BLaER1 treated with 17β-estradiol and CSF1 and Interleukin-3, amounts not matched to agents 10 nM and 100 nM (cell line): ENCODE measurements around the gene MON1A.
"Not testable (repeated sequence)": the region's sequence is repeated elsewhere in the genome, so short reads cannot be mapped to it uniquely, and the experiment has no call there.

Source experiments
- H3K27ac ChIP-seq, 11 experiments: shearing (Covaris generic); formaldehyde crosslinking; 2 replicates each; pipeline ENCODE4 v1.8.1; 2022
- H3K27me3 ChIP-seq, 11 experiments: shearing (Covaris generic); formaldehyde crosslinking; 2 replicates each; pipeline ENCODE4 v1.8.1; 2022
- H3K36me3 ChIP-seq, 11 experiments: shearing (Covaris generic); formaldehyde crosslinking; 2 replicates each; pipeline ENCODE4 v1.8.1; 2022
- H3K4me1 ChIP-seq, 10 experiments: shearing (Covaris generic); formaldehyde crosslinking; 2 replicates each; pipeline ENCODE4 v1.8.1; 2022
- H3K4me2 ChIP-seq, 11 experiments: shearing (Covaris generic); formaldehyde crosslinking; 2 replicates each; pipeline ENCODE4 v1.8.1; 2022
- H3K4me3 ChIP-seq, 10 experiments: shearing (Covaris generic); formaldehyde crosslinking; 2 replicates each; pipeline ENCODE4 v1.8.1; 2022
- H3K9ac ChIP-seq, 11 experiments: shearing (Covaris generic); formaldehyde crosslinking; 2 replicates each; pipeline ENCODE4 v1.8.1; 2022
- H3K9me3 ChIP-seq, 11 experiments: shearing (Covaris generic); formaldehyde crosslinking; replicated peaks in 1 of 11; 2 replicates each; pipeline ENCODE4 v1.8.1; 2022
- H4K20me1 ChIP-seq, 11 experiments: shearing (Covaris generic); formaldehyde crosslinking; 2 replicates each; pipeline ENCODE4 v1.8.1; 2022
- Cebpa-rat ChIP-seq, 11 experiments: shearing (Covaris generic); IDR thresholded peaks; 2 replicates each; pipeline ENCODE4 v1.8.1; 2022

MON1A gene

DNA sequence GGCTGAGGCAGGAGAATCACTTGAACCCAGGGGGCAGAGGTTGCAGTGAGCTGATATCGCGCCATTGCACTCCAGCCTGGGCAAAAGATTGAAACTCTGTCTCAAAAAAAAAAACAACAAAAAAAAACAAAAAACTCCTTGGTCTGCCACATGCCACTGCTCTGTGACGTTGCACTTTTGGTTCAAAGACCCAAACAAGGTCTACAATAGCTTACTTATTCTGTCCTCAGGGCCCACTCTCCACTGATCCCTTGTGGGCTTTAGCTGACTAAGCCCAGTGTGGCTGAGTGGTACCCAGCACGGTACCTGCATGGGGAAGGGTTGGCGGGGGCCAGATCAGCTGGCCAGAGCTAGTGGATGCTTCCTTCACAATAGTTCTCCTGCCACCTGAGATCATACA, 1.8 kb downstream of the MON1A start:
- no peak overlapping the region for H3K4me3 ChIP-seq
- no peaks in the 10 kb centered on the region; a peak in 1 of 22 replicates for H3K9me3 ChIP-seq
- peak overlapping the region; percentile 85 to 96 (median 91); a peak in 19 of 22 replicates for H3K4me2 ChIP-seq
- no peak overlapping the region for H3K27ac ChIP-seq
- peak overlapping the region in 4 of 11 experiments; percentile 38 to 90 (median 88); a peak in 5 of 22 replicates for H3K9ac ChIP-seq
- H4K20me1 ChIP-seq = peaks cover 0 to 11% (median 0%) of the 10 kb centered on the region in 11 experiments; a peak in 3 of 22 replicates
- H3K27me3 ChIP-seq = no peaks in the 10 kb centered on the region
- TF ChIP-seq Cebpa-rat (IDR thresholded peaks at IDR 0.05) = no peak
- H3K36me3 ChIP-seq = peaks cover 0 to 14% (median 7%) of the 10 kb centered on the region in 11 experiments; a peak in 7 of 22 replicates
- peaks cover 30 to 39% (median 35%) of the 10 kb centered on the region in 10 experiments for H3K4me1 ChIP-seq

DNA sequence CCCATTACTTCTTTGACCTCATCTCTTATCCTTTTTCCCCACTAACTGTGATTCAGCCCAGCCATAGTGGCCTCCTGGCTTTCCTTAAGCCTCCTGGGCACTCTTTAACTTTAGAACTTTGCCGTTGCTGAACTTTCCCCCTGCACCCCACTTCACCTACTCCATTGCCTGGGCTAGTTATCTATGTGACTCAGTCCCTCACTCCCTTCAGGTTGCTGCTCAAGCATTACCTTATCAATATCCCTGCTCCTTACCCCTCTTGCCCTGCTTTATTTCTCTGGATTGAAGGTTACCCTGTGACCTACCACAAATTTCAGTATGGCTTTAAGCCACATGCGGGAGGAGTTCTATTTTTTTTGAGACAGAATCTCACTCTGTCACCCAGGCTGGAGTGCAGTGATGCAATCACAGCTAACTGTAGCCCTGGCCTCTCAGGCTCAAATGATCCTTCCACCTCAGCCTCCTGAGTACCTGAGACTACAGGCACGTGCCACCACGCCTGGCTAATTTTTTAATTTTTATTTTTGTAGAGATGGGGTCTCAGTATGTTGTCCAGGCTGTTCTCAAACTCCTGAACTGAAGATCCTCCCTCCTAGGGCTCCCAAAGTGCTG, 3.4 kb downstream of the MON1A start:
- H3K9me3 ChIP-seq = no peaks in the 10 kb centered on the region; a peak in 1 of 22 replicates
- TF ChIP-seq Cebpa-rat (IDR thresholded peaks at IDR 0.05) = no peak
- H3K27me3 ChIP-seq = no peaks in the 10 kb centered on the region
- no peak overlapping the region for H3K27ac ChIP-seq
- H3K4me2 ChIP-seq = no peak overlapping the region
- H3K36me3 ChIP-seq = peaks cover 0 to 14% (median 7%) of the 10 kb centered on the region in 11 experiments; a peak in 7 of 22 replicates
- H3K9ac ChIP-seq = no peak overlapping the region; a peak in 1 of 22 replicates
- H4K20me1 ChIP-seq = peaks cover 0 to 11% (median 0%) of the 10 kb centered on the region in 11 experiments; a peak in 3 of 22 replicates
- no peak overlapping the region for H3K4me3 ChIP-seq
- peaks cover 27 to 33% (median 29%) of the 10 kb centered on the region in 10 experiments for H3K4me1 ChIP-seq

DNA sequence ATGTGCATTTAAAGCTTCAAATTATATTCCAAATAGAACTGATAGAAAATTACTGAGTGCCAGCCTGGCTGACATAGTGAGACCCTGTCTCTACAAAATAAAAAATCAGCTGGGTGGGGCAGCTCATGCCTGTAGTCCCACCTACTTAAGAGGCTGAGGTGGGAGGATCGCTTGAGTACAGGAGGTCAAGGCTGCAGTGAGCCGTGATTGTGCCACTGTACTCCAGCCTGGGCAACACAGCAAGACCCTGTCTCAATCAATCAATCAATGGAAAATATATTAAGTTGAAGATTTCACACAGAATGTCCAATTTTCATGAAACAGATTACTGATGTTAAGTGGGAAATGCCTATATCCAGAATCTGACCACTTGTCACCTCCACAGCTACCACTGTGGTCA, 4.1 kb downstream of the MON1A start:
- H3K27me3 ChIP-seq = no peaks in the 10 kb centered on the region
- H3K9me3 ChIP-seq = no peaks in the 10 kb centered on the region; a peak in 1 of 22 replicates
- no peak for TF ChIP-seq Cebpa-rat (IDR thresholded peaks at IDR 0.05)
- no peak overlapping the region for H3K4me2 ChIP-seq
- H4K20me1 ChIP-seq = peaks cover 0 to 11% (median 0%) of the 10 kb centered on the region in 11 experiments; a peak in 3 of 22 replicates
- H3K4me3 ChIP-seq = no peak overlapping the region
- peaks cover 0 to 17% (median 7%) of the 10 kb centered on the region in 11 experiments; a peak in 7 of 22 replicates for H3K36me3 ChIP-seq
- H3K9ac ChIP-seq = no peak overlapping the region
- H3K27ac ChIP-seq = no peak overlapping the region
- H3K4me1 ChIP-seq = peaks cover 19 to 26% (median 21%) of the 10 kb centered on the region in 10 experiments

DNA sequence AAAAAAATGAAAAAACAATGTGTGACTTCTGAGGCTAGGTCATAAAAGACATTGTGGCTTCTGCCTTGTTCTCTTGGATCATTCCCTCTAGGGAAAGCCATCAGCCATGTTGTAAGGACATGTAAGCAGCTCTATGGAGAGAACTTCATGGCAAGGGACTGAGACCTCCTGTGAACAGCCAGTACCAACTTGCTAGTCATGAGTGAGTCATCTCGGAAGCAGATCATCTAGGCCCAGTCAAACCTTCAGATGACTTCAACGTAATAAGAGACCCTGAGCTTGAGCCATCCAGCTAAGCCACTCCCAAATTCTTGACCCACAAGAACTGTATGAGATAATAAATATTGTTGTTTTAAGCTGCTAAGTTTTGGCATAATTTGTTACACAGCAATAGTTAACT, 4.9 kb downstream of the MON1A start:
- Histone ChIP-seq H3K9ac (no peak overlapping the region), H3K4me3 (no peak overlapping the region), H3K27me3 (no peaks in the 10 kb centered on the region), H3K4me2 (no peak overlapping the region), H4K20me1 (peaks cover 0 to 11% (median 0%) of the 10 kb centered on the region in 11 experiments; a peak in 4 of 22 replicates), H3K27ac (no peak overlapping the region), H3K4me1 (peaks cover 13 to 19% (median 14%) of the 10 kb centered on the region in 10 experiments), H3K36me3 (peaks cover 0 to 20% (median 7%) of the 10 kb centered on the region in 11 experiments; a peak in 8 of 22 replicates), H3K9me3 (no peaks in the 10 kb centered on the region; a peak in 1 of 22 replicates)
- TF ChIP-seq Cebpa-rat (IDR thresholded peaks at IDR 0.05) = no peak

DNA sequence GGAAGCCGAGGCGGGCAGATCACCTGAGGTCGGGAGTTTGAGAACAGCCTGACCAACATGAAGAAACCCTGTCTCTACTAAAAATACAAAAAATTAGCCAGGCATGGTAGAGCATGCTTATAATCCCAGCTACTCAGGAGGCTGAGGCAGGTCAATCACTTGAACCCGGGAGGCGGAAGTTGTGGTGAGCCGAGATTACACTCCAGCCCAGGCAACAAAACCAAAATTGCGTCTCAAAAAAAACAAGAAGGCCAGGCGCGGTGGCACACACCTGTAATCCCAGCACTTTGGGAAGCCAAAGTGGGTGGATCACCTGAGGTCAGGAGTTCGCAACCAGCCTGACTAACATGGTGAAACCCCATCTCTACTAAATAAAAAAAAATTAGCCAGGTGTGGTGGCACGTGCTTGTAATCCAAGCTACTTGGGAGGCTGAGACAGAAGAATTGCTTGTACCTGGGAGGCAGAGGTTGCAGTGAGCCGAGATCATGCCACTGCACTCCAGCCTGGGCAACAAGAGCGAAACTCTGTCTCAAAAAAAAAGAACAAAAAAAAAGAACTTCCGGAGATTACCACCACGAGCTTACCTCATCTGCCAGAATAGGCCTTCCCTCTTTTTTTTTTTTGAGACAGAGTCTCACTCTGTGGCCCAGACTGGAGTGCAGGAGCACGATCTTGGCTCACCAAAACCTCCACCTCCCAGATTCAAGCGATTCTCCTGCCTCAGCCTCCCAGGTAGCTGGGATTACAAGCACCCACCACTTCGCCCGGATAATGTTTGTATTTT, 11.6 kb downstream of the MON1A start:
- Histone ChIP-seq H3K36me3 (peaks cover 0 to 19% (median 3%) of the 10 kb centered on the region in 11 experiments; a peak in 13 of 22 replicates), H3K4me2 (peak overlapping the region; percentile 39 to 73 (median 65)), H3K9ac (peak overlapping the region in 5 of 11 experiments; percentile 2 to 41 (median 20); a peak in 3 of 22 replicates), H3K4me1 (peaks cover 14 to 36% (median 31%) of the 10 kb centered on the region in 10 experiments), H4K20me1 (peaks cover 0 to 23% (median 0%) of the 10 kb centered on the region in 11 experiments; a peak in 4 of 22 replicates), H3K27ac (peak overlapping the region in 7 of 11 experiments; percentile 25 to 47 (median 34); a peak in 12 of 22 replicates)
- not testable (repeated sequence) for H3K27me3 ChIP-seq, H3K4me3 ChIP-seq, H3K9me3 ChIP-seq
- TF ChIP-seq Cebpa-rat (IDR thresholded peaks at IDR 0.05) = 0 out of 22 replicates have a peak, but pooled peaks of 1 of the 11 experiments have one; percentile 8

DNA sequence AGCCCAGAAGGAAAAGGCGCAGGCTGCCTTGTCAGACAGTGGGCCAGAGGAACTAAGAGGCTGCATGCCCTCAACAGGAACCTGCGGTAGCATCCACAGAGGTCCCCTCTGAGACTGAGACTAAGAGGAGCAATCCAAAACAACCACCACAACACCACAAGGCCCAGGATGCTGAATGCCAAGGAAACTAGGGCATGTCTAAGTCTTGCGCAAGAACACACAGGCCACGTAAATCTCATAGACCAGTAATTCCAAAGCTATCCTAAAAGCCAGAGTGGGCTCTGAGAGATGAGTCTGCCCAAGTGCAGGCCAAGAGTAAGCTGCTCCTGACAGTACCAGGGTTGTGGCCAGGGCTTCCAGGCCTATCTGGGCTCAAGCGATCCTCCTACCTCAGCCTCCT, 12.9 kb downstream of the MON1A start:
- peaks cover 7 to 28% (median 15%) of the 10 kb centered on the region in 11 experiments; a peak in 17 of 22 replicates for H3K36me3 ChIP-seq
- H3K9ac ChIP-seq = no peak overlapping the region; a peak in 2 of 22 replicates

DNA sequence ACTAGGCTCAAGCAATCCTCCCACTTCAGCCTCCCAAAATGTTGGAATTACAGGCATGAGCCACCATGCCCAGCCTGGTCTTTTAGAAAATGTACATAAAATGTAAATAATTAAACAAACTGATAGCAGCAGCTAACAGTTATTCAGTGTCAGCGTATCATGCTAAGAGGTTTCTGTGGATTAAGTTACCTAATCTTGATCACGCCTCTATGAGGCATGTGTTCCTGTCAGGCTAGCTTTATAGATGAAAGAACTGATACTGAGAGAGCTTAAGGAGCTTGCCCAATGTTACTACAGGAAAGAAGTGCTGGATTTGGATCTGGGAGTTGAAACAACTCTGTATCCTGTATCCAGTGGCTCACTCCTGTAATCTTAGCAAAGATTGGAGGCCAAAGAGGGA, 14.7 kb downstream of the MON1A start:
- 0 out of 22 replicates have a peak overlapping the region, but pooled peaks of 1 of the 11 experiments have one; percentile 45 for H3K9ac ChIP-seq
- H3K4me2 ChIP-seq = no peak overlapping the region
- no peaks in the 10 kb centered on the region for H3K9me3 ChIP-seq
- H3K27me3 ChIP-seq = no peaks in the 10 kb centered on the region
- no peak for TF ChIP-seq Cebpa-rat (IDR thresholded peaks at IDR 0.05)
- H3K4me3 ChIP-seq = no peak overlapping the region
- peaks cover 18 to 39% (median 31%) of the 10 kb centered on the region in 11 experiments; a peak in 21 of 22 replicates for H3K36me3 ChIP-seq
- H4K20me1 ChIP-seq = peaks cover 0 to 26% (median 0%) of the 10 kb centered on the region in 11 experiments; a peak in 5 of 22 replicates
- H3K4me1 ChIP-seq = peaks cover 25 to 49% (median 40%) of the 10 kb centered on the region in 10 experiments
- H3K27ac ChIP-seq = no peak overlapping the region

More for the DNA sequence above, 12.9 kb downstream of the MON1A start:
- Histone ChIP-seq H4K20me1 (peaks cover 0 to 23% (median 0%) of the 10 kb centered on the region in 11 experiments; a peak in 5 of 22 replicates), H3K27ac (0 out of 22 replicates have a peak overlapping the region, but pooled peaks of 1 of the 11 experiments have one; percentile 6), H3K4me3 (no peak overlapping the region), H3K4me2 (peak overlapping the region in 10 of 11 experiments; percentile 37 to 70 (median 66); a peak in 20 of 22 replicates), H3K4me1 (peaks cover 19 to 43% (median 36%) of the 10 kb centered on the region in 10 experiments), H3K9me3 (no peaks in the 10 kb centered on the region), H3K27me3 (no peaks in the 10 kb centered on the region)
- peak; percentile 41 to 97 (median 91); a peak in 20 of 22 replicates for TF ChIP-seq Cebpa-rat (IDR thresholded peaks at IDR 0.05)

DNA sequence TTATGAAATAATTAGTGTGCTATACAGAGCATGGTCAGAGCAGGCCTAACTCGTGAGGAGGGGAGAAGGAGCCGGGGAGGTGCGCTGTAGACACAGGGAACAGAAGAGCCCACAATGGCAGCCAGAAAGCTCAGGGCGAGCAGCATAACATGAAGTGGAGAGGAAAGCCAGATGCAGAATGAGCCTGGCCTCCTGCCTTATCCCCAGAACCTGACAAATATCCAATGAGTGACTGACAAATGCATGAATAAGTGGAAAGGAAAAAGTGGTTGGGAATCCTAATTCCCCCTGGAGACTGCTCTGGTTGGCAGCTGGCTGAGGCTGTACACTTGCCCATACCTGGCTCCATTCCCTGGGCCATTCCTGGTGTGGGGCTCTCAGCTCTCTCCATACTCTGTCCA, 16.7 kb downstream of the MON1A start:
- H3K36me3 ChIP-seq = peaks cover 30 to 51% (median 44%) of the 10 kb centered on the region in 11 experiments
- H3K9ac ChIP-seq = no peak overlapping the region
- no peak for TF ChIP-seq Cebpa-rat (IDR thresholded peaks at IDR 0.05)
- H4K20me1 ChIP-seq = peaks cover 0 to 28% (median 0%) of the 10 kb centered on the region in 11 experiments; a peak in 5 of 22 replicates
- no peak overlapping the region for H3K4me3 ChIP-seq
- H3K27me3 ChIP-seq = no peaks in the 10 kb centered on the region
- H3K9me3 ChIP-seq = no peaks in the 10 kb centered on the region
- H3K27ac ChIP-seq = no peak overlapping the region
- H3K4me1 ChIP-seq = peaks cover 15 to 37% (median 30%) of the 10 kb centered on the region in 10 experiments
- H3K4me2 ChIP-seq = no peak overlapping the region
